Stimulated activated CD8-positive, alpha-beta memory T cell treated with anti-CD3 and anti-CD28 coated beads, Interleukin-7, amount 100 ng/mL, for 1 hour (primary cell): ENCODE data around the gene CDC14B.
"Not testable (repeated sequence)": the region's sequence is repeated elsewhere in the genome, so short reads cannot be mapped to it uniquely, and the experiment has no call there.

Experiments
- DNase-seq, 2 donors: peaks; one replicate each; pipeline ENCODE4 v3.0.0-alpha.2; 2020; ENCODE audit warnings: low read depth in 2 of 2

Gene CDC14B

DNA sequence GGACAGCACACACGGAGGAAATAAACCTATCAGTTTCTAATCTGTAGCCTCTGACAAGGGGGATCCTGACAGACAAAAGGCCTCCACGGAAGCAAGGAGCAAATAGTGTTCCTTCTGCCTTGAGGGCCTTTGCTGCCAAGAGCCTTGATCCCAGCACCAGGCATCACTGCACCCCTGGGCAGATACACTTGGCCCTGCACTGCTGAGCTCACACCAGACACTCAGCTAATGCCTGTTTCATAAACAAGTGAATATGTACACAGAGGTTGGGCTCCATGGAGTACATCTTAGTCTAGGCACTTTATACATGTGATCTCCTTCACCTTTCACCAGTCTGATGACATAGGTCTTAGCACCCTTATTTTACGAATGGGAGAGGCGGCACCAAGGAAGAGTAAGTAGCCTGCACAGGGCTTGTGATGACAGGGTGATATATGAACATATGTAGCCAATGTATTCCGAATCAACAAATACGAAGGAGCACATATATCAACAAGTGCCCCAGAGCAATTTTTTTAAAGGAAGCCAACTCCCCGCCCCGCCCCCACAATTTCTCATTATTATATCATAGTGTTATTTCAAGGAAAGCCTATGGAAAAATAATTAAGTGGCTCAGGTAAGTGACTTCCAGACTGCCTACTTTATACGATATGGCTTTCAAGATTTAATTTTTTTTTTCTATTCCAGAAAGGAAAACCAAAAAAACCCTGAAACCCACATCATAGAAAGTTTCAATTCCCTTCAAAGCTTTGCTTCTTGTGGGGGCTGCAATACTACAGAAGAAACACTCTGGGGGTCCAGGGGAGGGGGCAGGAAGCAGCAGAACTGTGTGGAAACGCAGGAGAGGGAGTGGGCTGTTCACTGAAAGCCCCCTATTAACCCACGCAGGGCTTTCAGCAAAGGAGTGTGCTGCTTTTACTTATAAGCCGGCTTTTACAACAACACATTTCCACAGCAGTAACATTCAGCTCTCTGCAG lies 32.0 kb downstream of the CDC14B start:
- no peak for DNase-seq

DNA sequence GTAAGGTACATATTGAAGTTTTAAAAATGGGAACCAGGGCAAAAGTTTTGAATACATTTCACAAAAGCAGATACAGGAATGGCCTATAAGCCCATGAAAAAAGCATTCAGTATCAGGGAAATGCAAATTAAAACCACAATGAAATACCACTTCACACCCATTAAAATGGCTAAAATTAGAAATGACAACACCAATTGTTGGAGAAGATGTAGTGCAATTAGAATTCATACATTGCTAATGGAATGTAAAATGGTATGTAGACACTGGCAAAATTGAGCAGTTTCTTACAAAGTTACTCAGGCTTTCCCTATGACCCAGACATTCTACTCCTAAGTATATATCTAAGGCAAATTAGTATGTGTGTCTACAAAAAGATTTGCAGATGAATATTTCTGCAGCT lies 34.2 kb downstream of the CDC14B start:
- DNase-seq, result no peak

DNA sequence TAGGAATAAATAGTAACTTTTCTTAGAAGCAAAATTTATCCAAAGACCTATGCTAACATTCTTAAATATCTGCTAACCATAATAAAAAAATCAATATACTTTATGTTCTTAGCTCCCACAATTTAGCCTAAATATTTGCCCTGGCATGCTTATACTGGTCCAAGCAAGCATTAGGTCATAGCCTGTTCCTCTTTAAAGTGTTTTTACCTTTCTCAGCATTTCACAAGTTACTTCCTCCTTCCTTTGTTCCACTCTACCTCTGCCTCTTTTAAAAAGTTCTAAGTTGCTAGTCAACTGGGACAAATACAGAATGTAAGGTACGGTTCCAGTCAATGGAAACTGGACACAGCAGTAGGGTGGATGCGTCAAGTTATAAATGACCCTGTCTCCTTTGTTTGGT lies 37.4 kb downstream of the CDC14B start:
- not testable (repeated sequence) for DNase-seq

DNA sequence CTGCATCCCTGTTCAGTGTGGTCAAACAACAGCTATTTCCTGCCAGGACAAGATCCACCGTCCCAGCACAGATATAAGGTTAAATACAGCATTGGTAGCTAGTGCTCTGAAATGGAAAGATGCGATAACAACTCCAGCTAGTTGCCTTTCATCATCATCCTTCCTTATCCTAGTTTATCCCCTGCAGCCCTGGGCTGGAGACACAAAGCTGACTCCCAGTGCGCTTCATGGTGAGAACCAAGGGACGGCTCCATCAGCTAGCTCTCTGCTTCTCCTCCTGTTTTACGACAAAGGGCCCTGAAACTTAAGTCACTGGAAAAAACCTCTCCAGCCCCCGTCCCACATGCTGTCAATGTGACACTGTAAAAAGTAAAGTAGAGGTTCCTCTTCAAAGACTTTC lies 37.9 kb downstream of the CDC14B start:
- no peak for DNase-seq

DNA sequence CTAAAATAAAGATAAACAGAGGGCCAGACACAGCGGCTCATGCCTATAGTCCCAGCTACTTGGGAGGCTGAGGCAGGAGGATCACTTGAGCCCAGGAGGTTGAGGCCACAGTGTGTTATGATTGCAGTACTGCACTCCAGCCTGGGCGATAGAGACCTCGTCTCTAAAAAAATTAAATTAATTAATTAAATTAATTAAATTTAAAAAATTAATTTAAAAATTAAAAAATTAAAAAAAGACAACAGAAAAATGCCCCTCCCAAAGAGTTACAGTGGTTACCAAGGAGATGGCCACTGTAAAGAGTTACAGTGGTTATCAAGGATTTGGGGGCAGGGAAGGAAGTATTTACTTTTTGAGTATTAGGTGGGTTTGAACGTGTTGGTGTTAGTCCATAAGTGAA lies 38.3 kb downstream of the CDC14B start:
- no peak for DNase-seq

DNA sequence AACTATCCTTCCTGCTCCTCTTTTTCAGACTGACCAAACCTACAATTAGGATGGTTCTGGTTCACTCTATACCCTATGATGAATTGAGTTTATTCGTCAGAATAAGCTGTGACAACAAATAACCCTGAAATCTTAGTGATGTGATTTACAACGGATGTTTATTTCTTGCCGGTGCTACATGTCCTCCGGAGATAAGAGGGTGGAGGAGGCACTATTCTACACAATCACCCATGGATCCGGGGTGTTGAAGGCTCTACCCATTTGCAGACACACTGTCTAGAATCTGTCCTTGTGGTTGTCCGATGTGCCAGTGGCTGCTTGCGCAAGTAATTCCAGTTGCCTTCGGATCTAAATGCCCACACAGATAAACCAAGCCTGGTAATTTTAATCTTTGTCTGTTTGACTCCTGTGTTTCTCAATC lies 44.7 kb downstream of the CDC14B start:
- DNase-seq, result no peak

DNA sequence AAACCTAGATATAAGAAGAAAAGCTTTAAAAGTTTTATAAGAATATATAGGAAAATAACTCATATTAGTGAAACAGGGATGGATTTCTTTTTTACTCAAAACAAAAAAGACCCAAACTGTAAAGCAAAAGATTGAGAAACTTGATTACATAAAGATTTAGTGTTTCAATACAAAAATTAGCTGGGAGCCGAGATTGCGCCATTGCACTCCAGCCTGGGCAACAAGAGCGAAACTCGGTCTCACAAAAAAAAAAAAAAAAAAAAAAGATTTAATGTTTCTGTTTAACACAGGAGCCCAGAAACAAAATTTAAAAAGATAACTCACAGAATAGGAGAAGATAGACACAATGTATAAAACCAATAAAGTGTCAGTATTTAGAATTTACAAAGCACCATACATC lies 45.2 kb downstream of the CDC14B start:
- no peak for DNase-seq

DNA sequence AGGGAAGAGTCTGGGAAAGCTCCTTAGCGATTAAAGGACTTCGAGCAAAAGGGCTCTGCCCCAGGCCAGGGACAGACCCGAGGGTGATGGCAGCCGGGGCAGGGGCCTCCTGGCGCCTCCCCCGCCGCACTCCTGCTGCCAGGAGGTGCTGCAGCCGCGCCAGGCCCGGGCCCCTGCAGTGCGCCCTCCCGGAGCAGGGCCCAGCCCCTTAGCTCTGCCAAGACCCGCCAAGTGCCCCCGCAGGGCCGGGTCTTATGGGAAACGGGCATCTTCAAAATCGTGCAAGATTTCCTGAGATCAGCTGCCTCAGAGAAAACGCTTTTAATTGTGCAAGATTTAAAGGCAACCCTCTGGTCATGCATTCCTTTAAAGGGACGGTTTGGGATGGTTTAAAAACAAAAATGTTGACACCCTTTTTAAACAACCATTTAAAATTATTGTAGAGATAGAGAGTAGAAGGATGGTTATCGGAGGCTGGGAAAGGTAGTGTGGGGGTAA lies 52.4 kb downstream of the CDC14B start:
- peak in 1 of 2 donors; percentile 1 for DNase-seq

DNA sequence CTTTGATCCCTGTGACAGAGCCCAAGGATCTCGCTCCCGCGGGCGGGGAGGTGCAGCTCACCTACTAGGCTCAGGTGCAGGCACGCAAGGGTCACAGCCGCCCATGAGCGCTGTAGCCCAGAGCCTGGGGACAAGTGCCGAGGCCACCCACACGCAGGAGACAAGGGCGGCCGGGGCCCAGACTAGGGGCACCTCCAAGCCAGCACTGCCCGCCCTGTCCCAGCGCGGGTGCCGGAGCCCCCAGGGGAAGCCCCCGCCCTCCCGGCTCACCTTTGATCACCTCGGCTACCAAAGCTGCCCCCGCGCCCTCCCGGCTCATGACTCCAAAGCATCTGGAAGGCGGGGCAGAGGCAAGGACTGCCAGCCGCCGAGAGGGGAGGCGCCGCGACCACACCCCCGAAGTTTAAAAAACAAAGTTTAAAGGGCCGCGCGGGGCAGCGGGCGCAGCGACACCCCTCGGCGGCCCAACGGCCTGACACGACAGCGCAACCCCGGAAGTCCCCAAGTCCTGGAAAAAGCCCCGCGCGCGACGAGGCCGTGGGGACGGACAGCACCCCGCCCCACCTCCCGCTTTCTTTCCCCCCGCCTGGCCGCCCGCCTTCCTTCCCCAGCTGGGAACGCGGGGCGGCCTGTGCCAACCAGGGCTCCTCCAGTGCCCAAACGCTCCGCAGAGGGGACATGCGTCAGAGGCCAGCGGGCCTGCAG lies 53.0 kb downstream of the CDC14B start:
- peak; percentile 48 to 57 for DNase-seq

DNA sequence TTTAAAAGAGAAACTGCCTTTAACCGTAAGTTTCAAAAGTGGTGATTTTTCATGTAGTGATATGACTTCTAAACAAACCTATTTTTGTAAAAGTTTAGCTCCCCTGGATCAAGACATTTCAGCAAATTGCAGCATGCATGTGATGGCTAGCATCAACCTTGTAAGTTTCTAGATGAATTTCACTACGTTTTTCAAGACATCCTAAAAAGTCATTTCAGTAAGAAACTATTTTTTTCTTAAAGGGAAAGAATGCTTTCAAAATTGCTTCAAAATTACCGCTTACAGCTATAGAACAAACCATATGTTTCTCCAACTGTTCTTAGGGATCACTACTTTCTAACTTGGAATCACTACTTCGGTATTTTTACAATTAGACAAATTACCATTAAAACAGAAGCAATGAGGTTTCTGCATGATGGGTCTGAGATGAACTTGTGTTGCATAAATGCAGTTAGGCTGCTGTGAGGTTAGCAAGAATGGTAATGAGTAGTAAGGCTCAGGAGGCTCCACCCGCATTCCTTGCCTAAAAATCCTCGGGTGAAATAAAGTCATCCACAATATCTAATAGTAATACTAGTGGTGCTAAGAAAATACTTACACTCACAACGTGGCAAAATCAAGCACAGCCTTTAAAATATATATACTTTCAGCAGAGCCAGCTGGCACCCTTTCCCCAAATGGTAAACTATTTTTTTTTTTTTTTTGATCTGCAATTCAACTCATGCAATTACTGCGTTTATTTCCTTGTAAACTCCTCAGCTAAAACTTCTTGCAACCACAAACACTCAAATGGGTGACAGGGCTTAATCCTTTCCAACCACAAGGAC lies 53.8 kb downstream of the CDC14B start:
- no peak for DNase-seq

DNA sequence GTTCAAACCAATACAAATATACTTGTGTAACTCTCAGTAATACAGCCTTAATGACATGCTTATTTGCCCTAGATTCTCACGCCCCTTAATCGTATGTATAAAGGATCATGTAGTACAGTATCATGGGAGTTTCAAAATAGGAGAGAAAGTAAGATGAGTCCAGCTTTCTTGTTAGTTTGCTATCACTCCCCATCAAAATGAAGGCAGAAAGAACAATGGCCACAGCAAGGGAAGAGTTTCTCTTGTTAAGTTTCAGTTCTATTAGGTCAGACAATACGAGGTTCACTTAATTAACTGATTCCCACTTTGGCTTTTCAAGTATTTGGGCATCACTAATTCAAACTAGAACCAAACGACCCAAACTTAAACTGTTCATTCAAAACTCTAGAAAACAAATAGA lies 55.4 kb downstream of the CDC14B start:
- DNase-seq, result no peak

DNA sequence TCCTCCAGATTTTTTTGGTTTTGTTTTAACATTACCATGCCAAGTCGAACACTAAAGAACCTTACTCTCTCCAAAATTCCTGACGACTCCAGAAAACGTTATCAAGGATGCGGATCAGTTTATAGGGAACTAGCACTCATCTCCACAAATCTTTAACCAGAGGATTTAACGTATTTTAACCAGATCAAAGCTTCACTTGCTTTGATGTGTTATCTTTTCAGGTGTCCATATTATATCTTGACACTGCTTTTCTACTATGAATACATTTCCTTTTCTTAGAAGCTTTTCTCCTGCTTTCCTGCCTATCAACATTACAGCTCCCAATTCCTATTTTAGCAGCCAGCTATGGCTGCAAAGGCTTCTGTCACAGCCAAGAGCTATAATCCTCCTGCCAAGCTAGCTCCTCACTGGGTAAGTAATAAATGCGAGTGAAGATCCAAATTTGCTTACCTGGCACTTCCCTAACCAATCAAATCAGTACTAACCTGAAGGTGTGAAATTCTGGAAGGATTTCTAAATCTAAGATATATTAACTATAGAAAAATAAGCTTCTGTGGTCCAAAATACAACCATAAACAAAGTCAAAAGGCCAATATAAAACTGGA lies 60.2 kb downstream of the CDC14B start:
- DNase-seq, result no peak

DNA sequence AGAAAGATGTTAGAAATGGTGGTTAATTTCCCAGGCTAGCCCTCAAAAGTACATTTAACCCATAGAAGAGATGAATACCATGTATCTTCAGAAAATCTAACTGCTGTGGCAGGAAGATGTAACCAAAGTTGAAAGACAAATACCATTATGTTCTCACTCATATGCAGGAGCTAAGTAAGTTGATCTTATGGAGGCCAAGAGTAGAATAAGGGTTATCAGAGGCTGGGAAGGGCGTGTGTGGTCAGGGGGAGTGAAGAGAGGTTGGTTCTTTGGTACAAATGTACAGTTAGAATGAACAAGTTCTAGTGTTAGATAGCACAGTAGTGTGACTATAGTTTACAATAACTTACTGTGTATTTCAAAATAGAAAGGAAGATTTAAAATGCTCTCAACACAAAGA lies 61.7 kb downstream of the CDC14B start:
- DNase-seq, result no peak

DNA sequence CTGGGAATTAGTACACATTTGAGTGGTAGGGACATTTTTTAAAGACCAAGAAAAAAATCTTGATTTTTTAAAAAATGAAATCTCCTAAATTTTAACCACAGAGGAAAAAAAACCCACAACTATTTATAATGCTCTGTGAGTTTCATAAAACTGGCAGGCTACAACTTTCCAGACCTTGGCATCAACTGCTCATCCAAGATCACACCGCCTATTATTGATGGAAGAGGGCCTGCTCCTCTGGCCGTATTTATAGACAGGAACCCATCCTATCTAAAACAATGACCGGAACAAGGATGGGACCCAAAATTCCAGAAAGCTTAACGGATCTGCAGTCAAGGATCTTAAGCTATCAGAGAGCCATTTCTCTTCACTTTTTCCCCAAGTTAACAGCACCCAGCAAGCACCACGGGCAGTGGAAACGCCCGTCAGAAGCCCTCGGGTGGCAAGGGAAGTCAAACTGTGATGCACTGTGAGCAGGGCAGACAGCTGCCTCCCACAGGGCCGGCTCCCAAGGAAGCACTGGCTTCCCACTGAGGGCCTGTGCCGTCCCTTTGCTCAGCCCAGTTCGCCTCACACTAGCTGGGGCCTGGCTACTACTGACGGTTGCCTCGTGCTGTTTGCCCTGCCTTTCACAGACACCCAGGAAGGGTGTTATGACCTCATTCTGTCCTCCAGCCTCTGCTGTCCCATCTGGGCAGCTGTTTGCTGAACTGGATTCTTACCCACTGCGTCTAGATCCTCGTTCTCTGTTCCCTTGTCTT lies 62.8 kb downstream of the CDC14B start:
- no peak for DNase-seq

DNA sequence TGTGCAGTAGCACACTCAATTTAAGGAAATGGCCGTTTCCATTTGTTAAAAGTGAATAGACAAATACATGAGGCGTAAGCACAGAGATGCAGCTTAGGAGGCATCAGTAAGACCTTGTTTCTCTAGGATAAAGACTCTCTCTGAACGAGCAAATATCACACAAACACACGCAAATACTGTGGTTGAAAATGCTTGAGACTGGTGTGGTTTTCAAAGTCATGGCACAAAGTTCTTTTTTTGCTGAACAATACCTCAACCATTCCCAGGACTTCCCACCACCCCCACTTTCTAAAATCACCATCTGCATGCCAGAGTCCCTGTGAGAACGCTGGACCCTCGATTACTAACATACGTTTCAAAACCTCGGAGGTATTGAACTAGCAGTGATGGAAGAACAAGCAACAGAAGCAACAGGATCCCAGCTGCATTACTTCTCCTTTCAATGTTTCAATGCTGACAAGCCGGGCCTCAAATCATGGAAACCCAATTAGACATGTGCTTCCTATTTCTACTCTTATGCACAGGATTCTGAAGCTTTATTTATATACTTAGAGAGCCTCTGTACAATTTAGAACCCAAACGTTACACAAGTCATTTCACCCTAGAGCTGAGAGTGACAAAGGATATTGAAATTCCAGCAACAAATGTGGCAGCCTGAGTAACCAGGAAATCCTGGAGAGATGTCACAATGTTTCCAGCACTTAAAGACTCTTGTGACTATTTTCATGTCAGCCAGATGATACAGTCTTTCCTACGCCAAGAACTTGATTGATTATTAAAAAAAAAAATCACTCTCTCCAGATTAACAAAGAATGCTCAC lies 63.9 kb downstream of the CDC14B start:
- DNase-seq, result no peak

DNA sequence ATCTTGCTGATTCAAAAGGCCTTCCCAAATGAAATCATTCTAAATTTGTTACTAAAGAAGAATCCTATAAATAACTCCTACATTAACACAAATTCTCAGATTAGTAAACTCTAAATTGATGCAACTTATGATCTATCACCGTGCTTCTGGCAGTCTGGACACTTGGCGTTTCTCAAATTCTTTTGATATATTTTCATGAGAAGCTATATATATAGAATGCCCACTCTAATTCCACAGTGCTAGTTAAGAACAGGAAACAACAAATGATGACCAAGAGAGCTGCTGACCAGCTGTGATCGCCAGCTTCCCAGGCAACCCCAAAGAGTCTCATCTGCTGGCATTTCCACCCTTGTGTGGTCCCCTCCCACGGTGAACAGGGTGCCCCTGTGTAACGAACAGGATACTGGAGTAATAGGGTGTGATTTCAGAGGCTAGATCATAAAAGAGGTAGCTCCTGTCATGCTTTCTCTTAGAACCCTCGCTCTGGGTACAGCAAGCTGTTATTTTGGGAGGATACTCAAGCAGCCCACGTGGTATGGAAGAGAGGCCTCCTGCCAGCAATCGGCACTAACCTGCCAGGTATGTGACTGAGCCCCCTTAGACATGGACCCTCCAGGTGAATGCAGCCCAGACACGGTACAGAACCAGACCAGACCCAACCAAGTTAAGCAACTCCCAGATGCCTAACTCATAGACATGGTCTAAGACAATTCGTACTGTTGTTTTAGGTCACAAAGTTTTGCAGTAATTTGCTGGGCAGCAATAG lies 64.7 kb downstream of the CDC14B start:
- DNase-seq, result no peak

DNA sequence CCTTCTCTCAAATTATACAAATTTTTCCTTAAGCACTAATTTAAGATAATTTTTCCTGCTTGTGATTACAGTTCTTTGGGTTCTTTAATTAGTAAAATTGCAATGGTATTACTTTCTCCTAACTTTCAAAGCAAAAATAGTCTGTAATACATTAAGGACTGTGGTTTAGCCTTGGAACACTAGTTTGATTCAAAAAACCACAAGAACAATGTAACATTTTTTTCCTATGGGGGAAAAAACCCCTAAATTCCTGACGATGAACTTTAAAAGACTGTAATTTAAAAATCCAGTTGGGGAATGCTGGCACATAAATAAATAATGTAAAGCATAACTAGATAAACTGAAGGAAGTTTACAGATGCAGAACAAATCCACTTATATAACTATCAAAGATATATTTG lies 65.3 kb downstream of the CDC14B start:
- no peak for DNase-seq

DNA sequence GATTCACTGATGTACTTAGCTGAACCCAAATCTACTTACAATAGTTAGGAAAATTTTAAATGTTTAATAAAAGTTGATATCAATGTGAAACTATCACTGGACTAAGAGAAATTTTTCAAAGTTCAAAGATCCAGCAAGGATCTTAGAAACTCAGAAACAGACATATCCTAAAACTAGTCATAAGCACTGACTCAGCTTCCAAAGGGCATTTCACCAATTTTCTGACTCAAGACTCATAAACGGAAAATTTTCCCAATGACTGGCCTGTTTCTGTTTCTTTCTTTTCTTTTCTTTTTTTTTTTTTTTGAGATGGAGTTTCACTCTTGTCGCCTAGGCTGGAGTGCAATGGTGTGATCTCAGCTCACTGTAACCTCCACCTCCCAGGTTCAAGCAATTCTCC lies 66.6 kb downstream of the CDC14B start:
- no peak for DNase-seq

DNA sequence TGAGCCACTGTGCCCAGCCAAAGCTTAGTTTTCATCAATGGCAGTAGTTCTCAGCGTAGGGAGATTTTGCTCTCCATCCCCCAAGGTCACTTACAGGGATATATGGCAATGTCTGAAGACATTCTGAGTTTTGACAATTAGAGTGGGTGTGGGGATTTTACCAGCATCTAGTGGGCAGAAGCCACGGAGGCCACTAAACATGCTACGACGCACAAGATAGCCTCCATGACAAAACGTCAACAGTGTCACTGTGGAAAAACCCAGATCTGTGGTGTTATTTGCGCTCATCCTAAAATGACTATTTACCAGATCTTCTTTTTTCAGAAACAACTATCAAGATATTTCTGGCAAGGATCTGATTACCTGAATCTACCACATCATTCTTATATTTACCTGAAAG lies 68.2 kb downstream of the CDC14B start:
- no peak for DNase-seq
